GM23248 (cell line): ENCODE data around the gene KRT23. TPM values are rescaled to one million over a fixed set of nuclear protein-coding genes. Genes with fewer than 3 reads are reported as not detected.

Source experiments
- DNase-seq: peaks from one replicate; pipeline ENCODE4 v3.0.0-alpha.2; 2015
- H2AFZ ChIP-seq: fragments of 200-600 bp; sonication (generic); 2 replicates; pipeline ENCODE4 v1.6.1; 2016; ENCODE audit warnings: antibody characterized with exemption
- H3F3A ChIP-seq: fragments of 200-600 bp; sonication (generic); 2 replicates; pipeline ENCODE4 v1.6.1; 2016; ENCODE audit warnings: mild to moderate bottlenecking, antibody characterized with exemption, mixed run types; ENCODE audit not compliant: insufficient read depth
- H3K27ac ChIP-seq: fragments of 200-600 bp; sonication (generic); 2 replicates; pipeline ENCODE4 v1.5.1; 2016; ENCODE audit warnings: mild to moderate bottlenecking
- H3K27me3 ChIP-seq: fragments of 200-600 bp; sonication (generic); replicated peaks from 2 replicates; pipeline ENCODE4 v1.6.1; 2016; ENCODE audit warnings: mild to moderate bottlenecking; ENCODE audit not compliant: insufficient read depth
- H3K36me3 ChIP-seq: fragments of 200-600 bp; sonication (generic); 2 replicates; pipeline ENCODE4 v1.6.1; 2016; ENCODE audit warnings: low read depth, mild to moderate bottlenecking
- H3K4me1 ChIP-seq: fragments of 200-600 bp; sonication (generic); 2 replicates; pipeline ENCODE4 v1.6.1; 2016; ENCODE audit warnings: mild to moderate bottlenecking; ENCODE audit not compliant: insufficient read depth
- H3K4me2 ChIP-seq: fragments of 200-600 bp; sonication (generic); one replicate; pipeline ENCODE4 v1.6.1; 2016; ENCODE audit warnings: mild to moderate bottlenecking; ENCODE audit not compliant: unreplicated experiment
- H3K4me3 ChIP-seq: fragments of 200-600 bp; sonication (generic); 2 replicates; pipeline ENCODE4 v1.5.1; 2016; ENCODE audit warnings: mild to moderate bottlenecking
- H3K79me2 ChIP-seq: fragments of 200-600 bp; sonication (generic); 2 replicates; pipeline ENCODE4 v1.6.1; 2016; ENCODE audit warnings: mild to moderate bottlenecking; ENCODE audit not compliant: insufficient read depth
- H3K9ac ChIP-seq: fragments of 200-600 bp; sonication (generic); 2 replicates; pipeline ENCODE4 v1.6.1; 2016; ENCODE audit warnings: mild to moderate bottlenecking
- H3K9me2 ChIP-seq: fragments of 200-600 bp; sonication (generic); 2 replicates; pipeline ENCODE4 v1.6.1; 2016; ENCODE audit warnings: mixed run types, mild to moderate bottlenecking, moderate library complexity; ENCODE audit not compliant: insufficient read depth
- H3K9me3 ChIP-seq: fragments of 200-600 bp; sonication (generic); one replicate; pipeline ENCODE4 v1.6.1; 2017; ENCODE audit warnings: low read depth
- H4K20me1 ChIP-seq: fragments of 200-600 bp; sonication (generic); 2 replicates; pipeline ENCODE4 v1.6.0; 2016; ENCODE audit not compliant: insufficient read depth
- EZH2 ChIP-seq: fragments of 200-600 bp; sonication (generic); IDR thresholded peaks from 2 replicates; pipeline ENCODE4 v1.6.1; 2018; ENCODE audit warnings: antibody characterized with exemption, mild to moderate bottlenecking; ENCODE audit not compliant: insufficient read depth, poor library complexity, severe bottlenecking
- EZH2phosphoT487 ChIP-seq: fragments of 200-600 bp; sonication (generic); IDR thresholded peaks from 2 replicates; pipeline ENCODE4 v1.6.1; 2018; ENCODE audit warnings: antibody characterized with exemption, moderate library complexity, mild to moderate bottlenecking, low read depth; ENCODE audit not compliant: insufficient read depth
- WGBS, 2 experiments: methylation state at CpG; one replicate each; pipeline ENCODE4 v1.1.6; 2015 to 2017; ENCODE audit warnings: low lambda C conversion rate in 2 of 2, low coverage in 1 of 2; ENCODE audit errors: missing lambda C conversion rate in 2 of 2; 5-methylcytosine and 5-hydroxymethylcytosine counted together
- in situ Hi-C: fragments of 300-500 bp; cut with MboI; formaldehyde crosslinking; loops from 2 replicates; pipeline ENCODE4 v1.15.0; 2020
- polyA plus RNA-seq: library from polyadenylated mRNA; unstranded; fragments of >200 nt; fragmentation: Nextera tagmentation; extraction: Ambion mirVana; gene quantifications from 2 replicates; pipeline ENCODE4 v1.2.1, GENCODE V29; 2016
- total RNA-seq: library from RNA; depleted of rRNA; stranded (reverse); fragments of >200 nt; shearing (Covaris generic); gene quantifications from 2 replicates; pipeline ENCODE4 v1.2.3, GENCODE V29; 2014

Gene KRT23
- total and polyA plus RNA-seq, 2 experiments from 2014 or later: not detected

DNA sequence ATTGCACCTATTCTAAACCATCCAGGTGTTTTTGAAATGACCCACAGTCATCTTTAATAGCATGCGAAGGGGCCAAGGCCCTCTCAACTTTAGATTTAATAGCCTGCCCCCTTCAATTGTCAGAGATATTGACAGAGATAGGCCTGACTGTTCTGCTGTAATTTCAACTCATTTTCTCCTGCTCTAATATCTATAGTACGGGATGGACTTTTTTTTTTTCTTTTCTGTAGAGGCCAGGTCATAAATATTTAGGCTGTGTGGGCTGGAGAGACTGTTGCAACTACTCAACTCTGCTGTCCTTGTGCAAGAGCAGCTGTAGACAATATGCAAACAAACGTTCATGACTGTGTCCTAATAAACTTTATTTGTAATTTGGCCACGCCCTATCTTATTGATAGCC is 27.7 kb downstream of the KRT23 start:
- Histone ChIP-seq H3K79me2 (no peaks in the 10 kb centered on the region), H3K27me3 (no peaks in the 10 kb centered on the region), H3K4me3 (peak overlapping the region; percentile 36), H4K20me1 (no peaks in the 10 kb centered on the region), H2AFZ (no peak overlapping the region), H3K4me2 (peak overlapping the region; percentile 64), H3K9ac (peak overlapping the region; percentile 70), H3K27ac (peak overlapping the region; percentile 90), H3K4me1 (peaks cover 41% of the 10 kb centered on the region), H3F3A (peaks cover 45% of the 10 kb centered on the region), H3K9me2 (no peaks in the 10 kb centered on the region), H3K36me3 (no peaks in the 10 kb centered on the region), H3K9me3 (no peaks in the 10 kb centered on the region)
- TF ChIP-seq EZH2phosphoT487 (no peak), EZH2 (no peak)
- peak; percentile 90 for DNase-seq
- in situ Hi-C loops: loop anchor here (10.0 kb wide), 2 partner anchors 95 to 415 kb away; no protein-coding TSS in a partner anchor
- 9 to 10% methylated on average over 4 of the region's 4 CpGs for WGBS, 2 experiments

DNA sequence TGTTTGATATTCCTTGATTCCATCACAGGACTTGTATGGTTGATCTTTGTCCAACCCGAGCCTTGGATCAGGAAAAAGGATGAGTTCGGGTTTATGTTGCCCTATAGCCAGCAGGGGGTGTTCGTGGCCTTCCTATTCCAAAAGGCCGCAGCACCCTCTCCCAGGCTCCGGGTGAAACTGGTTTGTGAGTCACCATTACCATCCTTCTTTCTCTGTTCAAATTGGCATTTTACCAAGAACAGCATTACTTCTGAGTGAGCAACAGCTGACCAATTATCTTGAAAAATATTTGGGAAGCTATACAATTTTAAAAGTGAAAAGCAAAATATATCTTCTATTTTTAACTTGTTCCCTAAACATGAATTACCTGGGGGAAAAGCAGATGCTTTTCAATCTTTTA is 28.1 kb downstream of the KRT23 start:
- DNase-seq: peak; percentile 98
- H3K27ac ChIP-seq: peak overlapping the region; percentile 90
- WGBS, 2 experiments: 1 to 2% methylated on average over 5 of the region's 5 CpGs
- H3F3A ChIP-seq: peaks cover 41% of the 10 kb centered on the region
- no peaks in the 10 kb centered on the region for H3K9me3 ChIP-seq
- no peaks in the 10 kb centered on the region for H3K27me3 ChIP-seq
- H3K4me3 ChIP-seq: no peak overlapping the region
- H2AFZ ChIP-seq: peak overlapping the region; percentile 39; the same call in 1 of the 2 replicates
- peaks cover 37% of the 10 kb centered on the region for H3K4me1 ChIP-seq
- H3K36me3 ChIP-seq: no peaks in the 10 kb centered on the region
- H3K4me2 ChIP-seq: peak overlapping the region; percentile 64
- no peak for TF ChIP-seq EZH2
- no peak for TF ChIP-seq EZH2phosphoT487
- H4K20me1 ChIP-seq: no peaks in the 10 kb centered on the region
- in situ Hi-C loops: loop anchor here (10.0 kb wide), 2 partner anchors 95 to 415 kb away; no protein-coding TSS in a partner anchor
- H3K79me2 ChIP-seq: no peaks in the 10 kb centered on the region
- H3K9ac ChIP-seq: peak overlapping the region; percentile 70
- H3K9me2 ChIP-seq: no peaks in the 10 kb centered on the region

DNA sequence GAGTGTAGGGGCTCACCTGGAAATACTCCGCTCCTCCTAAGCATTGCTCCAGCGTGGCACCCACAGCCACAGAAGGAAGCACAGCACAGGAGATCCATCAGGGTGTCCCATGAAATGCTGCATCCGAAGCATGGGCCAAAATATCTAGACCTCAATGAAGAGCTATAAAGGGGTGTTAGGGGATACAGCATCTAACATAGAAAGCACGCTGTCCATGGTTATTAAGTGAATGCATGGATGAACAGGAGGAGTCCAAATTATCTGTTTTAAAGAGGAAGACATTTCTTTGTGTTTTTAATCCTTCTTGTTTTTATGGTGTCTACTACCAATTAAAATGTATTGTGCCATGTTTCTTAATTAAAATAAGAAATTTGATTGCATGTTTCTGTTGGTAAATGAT is 30.8 kb downstream of the KRT23 start:
- no peaks in the 10 kb centered on the region for H3K9me3 ChIP-seq
- H3K9ac ChIP-seq: no peak overlapping the region
- no peaks in the 10 kb centered on the region for H4K20me1 ChIP-seq
- H3K79me2 ChIP-seq: no peaks in the 10 kb centered on the region
- H2AFZ ChIP-seq: no peak overlapping the region
- H3K4me2 ChIP-seq: no peak overlapping the region
- H3K27ac ChIP-seq: no peak overlapping the region
- TF ChIP-seq EZH2phosphoT487 (no peak), EZH2 (no peak)
- in situ Hi-C loops: loop anchor here (10.0 kb wide), 2 partner anchors 92 to 418 kb away; no protein-coding TSS in a partner anchor
- H3K9me2 ChIP-seq: no peaks in the 10 kb centered on the region
- no peaks in the 10 kb centered on the region for H3K27me3 ChIP-seq
- no peak for DNase-seq
- peaks cover 56% of the 10 kb centered on the region for H3K4me1 ChIP-seq
- no peak overlapping the region for H3K4me3 ChIP-seq
- H3F3A ChIP-seq: peaks cover 46% of the 10 kb centered on the region
- H3K36me3 ChIP-seq: no peaks in the 10 kb centered on the region
- 93 to 98% methylated on average over 4 of the region's 4 CpGs for WGBS, 2 experiments

DNA sequence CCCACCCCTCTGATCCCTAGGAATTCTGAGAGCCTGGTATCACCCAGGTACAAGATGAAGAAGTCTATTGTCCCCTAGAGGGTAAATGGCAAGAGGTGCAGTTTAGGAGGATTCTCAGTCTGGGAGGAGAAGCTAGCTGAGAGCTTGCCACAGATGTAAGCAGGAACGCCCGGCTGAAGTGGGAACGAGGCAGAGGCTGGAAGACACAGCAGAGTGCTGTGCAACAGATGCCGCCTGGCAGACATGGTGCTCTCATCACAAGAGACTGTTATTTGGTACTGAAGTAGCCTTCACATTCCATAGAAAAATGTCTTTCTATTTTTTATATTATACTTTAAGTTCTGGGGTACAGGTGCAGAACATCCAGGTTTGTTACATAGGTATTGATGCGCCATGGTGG is 32.1 kb downstream of the KRT23 start:
- H2AFZ ChIP-seq: no peak overlapping the region
- no peak overlapping the region for H3K27ac ChIP-seq
- H3F3A ChIP-seq: peaks cover 34% of the 10 kb centered on the region
- no peak overlapping the region for H3K4me3 ChIP-seq
- no peaks in the 10 kb centered on the region for H3K79me2 ChIP-seq
- TF ChIP-seq EZH2phosphoT487 (no peak), EZH2 (no peak)
- H3K4me2 ChIP-seq: no peak overlapping the region
- H3K36me3 ChIP-seq: no peaks in the 10 kb centered on the region
- DNase-seq: no peak
- no peak overlapping the region for H3K9ac ChIP-seq
- H3K9me3 ChIP-seq: no peaks in the 10 kb centered on the region
- 79 to 83% methylated on average over 5 of the region's 5 CpGs for WGBS, 2 experiments
- in situ Hi-C loops: loop anchor here (10.0 kb wide), 2 partner anchors 91 to 419 kb away; no protein-coding TSS in a partner anchor
- H3K9me2 ChIP-seq: no peaks in the 10 kb centered on the region
- H4K20me1 ChIP-seq: no peaks in the 10 kb centered on the region
- H3K27me3 ChIP-seq: no peaks in the 10 kb centered on the region
- peaks cover 46% of the 10 kb centered on the region for H3K4me1 ChIP-seq
